GM23248 (cell line): ENCODE measurements around the gene CD58. TPM values are rescaled to one million over a fixed set of nuclear protein-coding genes. Genes with fewer than 3 reads are reported as not detected.

Source experiments
- DNase-seq: peaks from one replicate; pipeline ENCODE4 v3.0.0-alpha.2; 2015
- H2AFZ ChIP-seq: fragments of 200-600 bp; sonication (generic); 2 replicates; pipeline ENCODE4 v1.6.1; 2016; ENCODE audit warnings: antibody characterized with exemption
- H3F3A ChIP-seq: fragments of 200-600 bp; sonication (generic); 2 replicates; pipeline ENCODE4 v1.6.1; 2016; ENCODE audit warnings: mild to moderate bottlenecking, antibody characterized with exemption, mixed run types; ENCODE audit not compliant: insufficient read depth
- H3K27ac ChIP-seq: fragments of 200-600 bp; sonication (generic); 2 replicates; pipeline ENCODE4 v1.5.1; 2016; ENCODE audit warnings: mild to moderate bottlenecking
- H3K27me3 ChIP-seq: fragments of 200-600 bp; sonication (generic); replicated peaks from 2 replicates; pipeline ENCODE4 v1.6.1; 2016; ENCODE audit warnings: mild to moderate bottlenecking; ENCODE audit not compliant: insufficient read depth
- H3K36me3 ChIP-seq: fragments of 200-600 bp; sonication (generic); 2 replicates; pipeline ENCODE4 v1.6.1; 2016; ENCODE audit warnings: low read depth, mild to moderate bottlenecking
- H3K4me1 ChIP-seq: fragments of 200-600 bp; sonication (generic); 2 replicates; pipeline ENCODE4 v1.6.1; 2016; ENCODE audit warnings: mild to moderate bottlenecking; ENCODE audit not compliant: insufficient read depth
- H3K4me2 ChIP-seq: fragments of 200-600 bp; sonication (generic); one replicate; pipeline ENCODE4 v1.6.1; 2016; ENCODE audit warnings: mild to moderate bottlenecking; ENCODE audit not compliant: unreplicated experiment
- H3K4me3 ChIP-seq: fragments of 200-600 bp; sonication (generic); 2 replicates; pipeline ENCODE4 v1.5.1; 2016; ENCODE audit warnings: mild to moderate bottlenecking
- H3K79me2 ChIP-seq: fragments of 200-600 bp; sonication (generic); 2 replicates; pipeline ENCODE4 v1.6.1; 2016; ENCODE audit warnings: mild to moderate bottlenecking; ENCODE audit not compliant: insufficient read depth
- H3K9ac ChIP-seq: fragments of 200-600 bp; sonication (generic); 2 replicates; pipeline ENCODE4 v1.6.1; 2016; ENCODE audit warnings: mild to moderate bottlenecking
- H3K9me2 ChIP-seq: fragments of 200-600 bp; sonication (generic); 2 replicates; pipeline ENCODE4 v1.6.1; 2016; ENCODE audit warnings: mixed run types, mild to moderate bottlenecking, moderate library complexity; ENCODE audit not compliant: insufficient read depth
- H3K9me3 ChIP-seq: fragments of 200-600 bp; sonication (generic); one replicate; pipeline ENCODE4 v1.6.1; 2017; ENCODE audit warnings: low read depth
- H4K20me1 ChIP-seq: fragments of 200-600 bp; sonication (generic); 2 replicates; pipeline ENCODE4 v1.6.0; 2016; ENCODE audit not compliant: insufficient read depth
- EZH2 ChIP-seq: fragments of 200-600 bp; sonication (generic); IDR thresholded peaks from 2 replicates; pipeline ENCODE4 v1.6.1; 2018; ENCODE audit warnings: antibody characterized with exemption, mild to moderate bottlenecking; ENCODE audit not compliant: insufficient read depth, poor library complexity, severe bottlenecking
- EZH2phosphoT487 ChIP-seq: fragments of 200-600 bp; sonication (generic); IDR thresholded peaks from 2 replicates; pipeline ENCODE4 v1.6.1; 2018; ENCODE audit warnings: antibody characterized with exemption, moderate library complexity, mild to moderate bottlenecking, low read depth; ENCODE audit not compliant: insufficient read depth
- WGBS, 2 experiments: methylation state at CpG; one replicate each; pipeline ENCODE4 v1.1.6; 2015 to 2017; ENCODE audit warnings: low lambda C conversion rate in 2 of 2, low coverage in 1 of 2; ENCODE audit errors: missing lambda C conversion rate in 2 of 2; 5-methylcytosine and 5-hydroxymethylcytosine counted together
- in situ Hi-C: fragments of 300-500 bp; cut with MboI; formaldehyde crosslinking; loops from 2 replicates; pipeline ENCODE4 v1.15.0; 2020
- polyA plus RNA-seq: library from polyadenylated mRNA; unstranded; fragments of >200 nt; fragmentation: Nextera tagmentation; extraction: Ambion mirVana; gene quantifications from 2 replicates; pipeline ENCODE4 v1.2.1, GENCODE V29; 2016
- total RNA-seq: library from RNA; depleted of rRNA; stranded (reverse); fragments of >200 nt; shearing (Covaris generic); gene quantifications from 2 replicates; pipeline ENCODE4 v1.2.3, GENCODE V29; 2014

The CD58 gene
- total and polyA plus RNA-seq, 2 experiments from 2014 or later: 14.1 to 30.0 TPM

- H3K36me3 ChIP-seq: no peaks in the 10 kb centered on the region
- no peak overlapping the region for H2AFZ ChIP-seq
- in situ Hi-C loops: no loop called here
- no peaks in the 10 kb centered on the region for H3K9me3 ChIP-seq
- H3K27me3 ChIP-seq: no peaks in the 10 kb centered on the region
- DNase-seq: peak; percentile 31
- H3K4me1 ChIP-seq: peaks cover 9% of the 10 kb centered on the region
- no peaks in the 10 kb centered on the region for H3F3A ChIP-seq
- 78 to 79% methylated on average over 3 of the region's 3 CpGs for WGBS, 2 experiments
- H4K20me1 ChIP-seq: no peaks in the 10 kb centered on the region; the same call in 1 of the 2 replicates
- H3K9me2 ChIP-seq: peaks cover 3% of the 10 kb centered on the region; the same call in 1 of the 2 replicates
- H3K9ac ChIP-seq: no peak overlapping the region
- TF ChIP-seq EZH2: no peak
- no peak for TF ChIP-seq EZH2phosphoT487
- no peak overlapping the region for H3K27ac ChIP-seq
- H3K4me3 ChIP-seq: no peak overlapping the region
- H3K4me2 ChIP-seq: no peak overlapping the region
- H3K79me2 ChIP-seq: no peaks in the 10 kb centered on the region
These were observed 41.6 kb downstream of the CD58 start for GRCh38 chr1:116529199-116529631.

- H4K20me1 ChIP-seq: no peaks in the 10 kb centered on the region; the same call in 1 of the 2 replicates
- H3K79me2 ChIP-seq: no peaks in the 10 kb centered on the region
- H3K27me3 ChIP-seq: no peaks in the 10 kb centered on the region
- H3K4me3 ChIP-seq: no peak overlapping the region
- in situ Hi-C loops: no loop called here
- no peak overlapping the region for H3K9ac ChIP-seq
- DNase-seq: no peak
- H3F3A ChIP-seq: no peaks in the 10 kb centered on the region
- no peak overlapping the region for H2AFZ ChIP-seq
- H3K9me3 ChIP-seq: no peaks in the 10 kb centered on the region
- H3K9me2 ChIP-seq: peaks cover 3% of the 10 kb centered on the region; the same call in 1 of the 2 replicates
- no peak overlapping the region for H3K27ac ChIP-seq
- H3K36me3 ChIP-seq: no peaks in the 10 kb centered on the region
- H3K4me2 ChIP-seq: no peak overlapping the region
- WGBS, 2 experiments: 100% methylated on average over 1 of the region's 1 CpG
- no peak for TF ChIP-seq EZH2phosphoT487
- peaks cover 9% of the 10 kb centered on the region for H3K4me1 ChIP-seq
These were observed 42.3 kb downstream of the CD58 start for GRCh38 chr1:116528329-116529083.

GRCh38 chr1:116525440-116525839, 45.4 kb downstream of the CD58 start:
- Histone ChIP-seq H4K20me1 (no peaks in the 10 kb centered on the region; the same call in 1 of the 2 replicates), H3K4me2 (no peak overlapping the region), H2AFZ (no peak overlapping the region), H3K9me3 (no peaks in the 10 kb centered on the region), H3F3A (peaks cover 9% of the 10 kb centered on the region; the same call in 1 of the 2 replicates), H3K27me3 (no peaks in the 10 kb centered on the region), H3K27ac (no peak overlapping the region), H3K36me3 (no peaks in the 10 kb centered on the region), H3K9me2 (peaks cover 3% of the 10 kb centered on the region; the same call in 1 of the 2 replicates), H3K9ac (no peak overlapping the region), H3K4me1 (peaks cover 20% of the 10 kb centered on the region), H3K4me3 (no peak overlapping the region), H3K79me2 (no peaks in the 10 kb centered on the region)
- 95 to 100% methylated on average over 2 of the region's 2 CpGs for WGBS, 2 experiments
- no peak for DNase-seq
- in situ Hi-C loops: no loop called here
- no peak for TF ChIP-seq EZH2
- no peak for TF ChIP-seq EZH2phosphoT487

GRCh38 chr1:116521186-116521585, 49.6 kb downstream of the CD58 start:
- Histone ChIP-seq H3K9me2 (no peaks in the 10 kb centered on the region; the same call in 1 of the 2 replicates), H3K9ac (no peak overlapping the region), H3K9me3 (no peaks in the 10 kb centered on the region), H3K27ac (peak overlapping the region; percentile 30), H3K27me3 (no peaks in the 10 kb centered on the region), H3F3A (peaks cover 9% of the 10 kb centered on the region; the same call in 1 of the 2 replicates), H3K4me1 (peaks cover 11% of the 10 kb centered on the region), H3K4me3 (no peak overlapping the region), H3K4me2 (no peak overlapping the region), H3K79me2 (no peaks in the 10 kb centered on the region), H2AFZ (no peak overlapping the region), H3K36me3 (no peaks in the 10 kb centered on the region), H4K20me1 (no peaks in the 10 kb centered on the region)
- peak; percentile 78 for DNase-seq
- 53 to 66% methylated on average over 3 of the region's 3 CpGs for WGBS, 2 experiments
- in situ Hi-C loops: no loop called here
- TF ChIP-seq EZH2 (no peak), EZH2phosphoT487 (no peak)
